A673 (cell line): ENCODE results near the gene SNED1. TPM values are rescaled to one million over a fixed set of nuclear protein-coding genes. Genes with fewer than 3 reads are reported as not detected.
"Not testable (repeated sequence)": the region's sequence is repeated elsewhere in the genome, so short reads cannot be mapped to it uniquely, and the experiment has no call there.

ENCODE experiments used
- BruUV-seq: library from RNA; stranded (reverse); fragments of 400-500 nt; replicated peaks from 2 replicates; lab custom pipeline; 2021; lab: Mats Ljungman, UMichigan
- CTCF ChIA-PET: fragments of 300-600 bp; sonication (Branson Sonifier 250); formaldehyde crosslinking; loops from one replicate; lab custom pipeline; 2022; ENCODE audit warnings: antibody characterized with exemption; lab: Charles Lee
- POLR2A ChIA-PET: fragments of 300-600 bp; sonication (Branson Sonifier 250); formaldehyde crosslinking; loops from one replicate; lab custom pipeline; 2022; ENCODE audit warnings: antibody characterized with exemption; ENCODE audit not compliant: low non-redundant PET; lab: Charles Lee
- DNase-seq: peaks from one replicate; pipeline ENCODE4 v3.0.0-alpha.2; 2015; ENCODE audit warnings: low spot score
- H3K27ac ChIP-seq: fragments of 200-600 bp; sonication (generic); 2 replicates; pipeline ENCODE4 v1.5.1; 2016; ENCODE audit warnings: mixed run types, low read depth, mild to moderate bottlenecking, mixed read lengths, antibody characterized with exemption, low read length; ENCODE audit not compliant: poor library complexity, severe bottlenecking
- H3K27me3 ChIP-seq: fragments of 200-600 bp; sonication (generic); replicated peaks from 2 replicates; pipeline ENCODE4 v1.6.1; 2017; ENCODE audit warnings: mixed run types, low read depth, mild to moderate bottlenecking, mixed read lengths, antibody characterized with exemption, low read length; ENCODE audit not compliant: insufficient read depth, poor library complexity
- H3K36me3 ChIP-seq: fragments of 200-600 bp; sonication (generic); 2 replicates; pipeline ENCODE4 v1.6.1; 2016; ENCODE audit warnings: mixed run types, mild to moderate bottlenecking, mixed read lengths, antibody characterized with exemption, low read length; ENCODE audit not compliant: insufficient read depth, poor library complexity, severe bottlenecking
- H3K4me1 ChIP-seq: fragments of 200-600 bp; sonication (generic); 2 replicates; pipeline ENCODE4 v1.6.1; 2017; ENCODE audit warnings: mixed run types, mild to moderate bottlenecking, mixed read lengths, antibody characterized with exemption, low read length; ENCODE audit not compliant: insufficient read depth, poor library complexity, severe bottlenecking
- H3K4me3 ChIP-seq: fragments of 200-600 bp; sonication (generic); 2 replicates; pipeline ENCODE4 v1.5.1; 2016; ENCODE audit warnings: low read depth, mixed run types, mild to moderate bottlenecking, mixed read lengths, low read length; ENCODE audit not compliant: poor library complexity, severe bottlenecking
- H3K9me3 ChIP-seq: fragments of 200-600 bp; sonication (generic); 2 replicates; pipeline ENCODE4 v1.6.1; 2016; ENCODE audit warnings: mixed run types, low read depth, mild to moderate bottlenecking, mixed read lengths, antibody characterized with exemption, low read length; ENCODE audit not compliant: poor library complexity, severe bottlenecking
- CTCF ChIP-seq: fragments of 300-800, 200-600 bp; sonication (generic); conservative IDR thresholded peaks from 2 replicates; pipeline ENCODE4 v1.5.1; 2017; ENCODE audit warnings: low read depth, mild to moderate bottlenecking, antibody characterized with exemption, low read length, moderate library complexity, mixed read lengths
- EZH2 ChIP-seq: fragments of 200-600 bp; sonication (generic); IDR thresholded peaks from 2 replicates; pipeline ENCODE4 v1.6.1; 2017; ENCODE audit warnings: borderline replicate concordance, low read depth, mild to moderate bottlenecking, mixed read lengths, antibody characterized with exemption, low read length; ENCODE audit not compliant: poor library complexity, severe bottlenecking
- intact Hi-C: fragments of 100-400 bp; cut with micrococcal nuclease; formaldehyde crosslinking; loops from one replicate; pipeline ENCODE4 v1.10.0; 2022; ENCODE audit not compliant: unreplicated experiment
- total RNA-seq: library from RNA; stranded (reverse); gene quantifications from 2 replicates; pipeline ENCODE4 v1.2.3, GENCODE V29; 2021

The SNED1 gene
- total RNA-seq, 1 experiment from 2014 or later, result 3.0 TPM

- BruUV-seq, result no TSS peak
- ChIA-PET CTCF (no interaction called here), POLR2A (no interaction called here)
- Histone ChIP-seq H3K4me1 (no peaks in the 10 kb centered on the region), H3K9me3 (no peaks in the 10 kb centered on the region), H3K27ac (no peak overlapping the region), H3K4me3 (no peak overlapping the region), H3K27me3 (no peaks in the 10 kb centered on the region), H3K36me3 (peaks cover 69% of the 10 kb centered on the region)
- no peak for DNase-seq
- TF ChIP-seq CTCF (no peak), EZH2 (no peak)
- intact Hi-C loops, result no loop called here
Measured at GRCh38 chr2:241091734-241092445, 93.5 kb downstream of the SNED1 start.

- Histone ChIP-seq H3K27me3 (no peaks in the 10 kb centered on the region), H3K36me3 (peaks cover 71% of the 10 kb centered on the region), H3K4me1 (no peaks in the 10 kb centered on the region), H3K9me3 (no peaks in the 10 kb centered on the region), H3K27ac (no peak overlapping the region), H3K4me3 (no peak overlapping the region)
- no peak for DNase-seq
- ChIA-PET CTCF (no interaction called here), POLR2A (interaction anchor here (0.7 kb wide), 1 partner anchor 158 kb away, joined by 4 read pairs; no protein-coding TSS in a partner anchor)
- TF ChIP-seq CTCF, result no peak
- TF ChIP-seq EZH2, result no peak
- BruUV-seq, result no TSS peak
- intact Hi-C loops, result no loop called here
Measured at GRCh38 chr2:241092677-241093076, 94.3 kb downstream of the SNED1 start.

DNA sequence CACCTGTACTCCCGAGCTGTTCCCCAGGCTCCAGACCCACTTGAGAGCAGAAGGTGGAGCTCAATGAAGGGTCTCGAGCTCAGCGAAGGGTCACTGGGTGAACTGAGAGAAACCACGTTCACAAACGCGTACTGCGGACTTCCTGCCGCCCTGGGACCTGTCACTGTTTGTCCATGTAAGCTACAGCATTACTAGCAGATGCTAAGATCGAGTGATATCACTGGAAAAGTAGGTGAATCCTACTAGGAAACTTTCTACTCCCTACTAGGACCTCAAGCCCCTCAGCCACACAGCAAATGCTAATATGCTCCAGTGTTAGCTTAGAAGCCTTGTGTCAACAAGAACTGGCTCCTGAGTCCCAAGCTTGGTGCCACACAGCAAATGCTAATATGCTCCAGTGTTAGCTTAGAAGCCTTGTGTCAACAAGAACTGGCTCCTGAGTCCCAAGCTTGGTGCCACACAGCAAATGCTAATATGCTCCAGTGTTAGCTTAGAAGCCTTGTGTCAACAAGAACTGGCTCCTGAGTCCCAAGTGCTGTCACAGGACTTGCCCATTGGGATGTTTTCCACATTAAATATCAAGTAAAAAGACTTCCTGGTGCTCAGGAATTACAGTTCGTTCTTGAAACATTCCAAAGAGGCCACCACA lies 94.8 kb downstream of the SNED1 start:
- CTCF ChIA-PET, intact Hi-C loops: not testable (repeated sequence)

More for the DNA sequence above, 94.8 kb downstream of the SNED1 start:
- not testable (repeated sequence) for H3K4me1 ChIP-seq, H3K9me3 ChIP-seq, H3K4me3 ChIP-seq, H3K27ac ChIP-seq, BruUV-seq, H3K27me3 ChIP-seq, DNase-seq
- H3K36me3 ChIP-seq, result peaks cover 67% of the 10 kb centered on the region
- POLR2A ChIA-PET, result interaction anchor here (0.7 kb wide), 1 partner anchor 157 kb away, joined by 4 read pairs; no protein-coding TSS in a partner anchor
